Lower lobe of right lung (tissue), 2 donors: ENCODE measurements around the gene THBS1. TPM values are rescaled to one million over a fixed set of nuclear protein-coding genes. Genes with fewer than 3 reads are reported as not detected.

Experiments used
- ATAC-seq, 2 donors: fragments of 200-7000 bp; cut with Tn5 transposase; one replicate each; pipeline ENCODE4 v1.9.1; 2020 to 2022; ENCODE audit warnings: mild to moderate bottlenecking in 2 of 2, moderate library complexity in 2 of 2
- DNase-seq: peaks from one replicate; pipeline ENCODE4 v3.0.0-alpha.2; 2020
- H3K27ac ChIP-seq: fragments of 200-600 bp; one replicate; pipeline ENCODE4 v1.8.0; 2022
- H3K27me3 ChIP-seq: fragments of 200-600 bp; one replicate; pipeline ENCODE4 v1.8.0; 2022; ENCODE audit warnings: low read depth
- H3K36me3 ChIP-seq: fragments of 200-600 bp; one replicate; pipeline ENCODE4 v1.8.0; 2022; ENCODE audit warnings: mild to moderate bottlenecking
- H3K4me1 ChIP-seq: fragments of 200-600 bp; one replicate; pipeline ENCODE4 v1.8.0; 2022
- H3K4me3 ChIP-seq: fragments of 200-600 bp; one replicate; pipeline ENCODE4 v1.8.0; 2022; ENCODE audit warnings: mild to moderate bottlenecking
- H3K9me3 ChIP-seq: fragments of 200-600 bp; one replicate; pipeline ENCODE4 v1.8.0; 2022
- intact Hi-C: fragments of 100-400 bp; cut with DNase I; formaldehyde crosslinking; loops from one replicate; pipeline ENCODE4 v1.11.0; 2022
- total RNA-seq: library from RNA; stranded (reverse); fragmentation: NEBNext Ultra II Directional; extraction: Animal tissue kit (Norgen Biotek cat#: 25700); gene quantifications from one replicate; pipeline ENCODE4 v1.2.1, GENCODE V29; 2021
- TF ChIP-seq, protein P1 (sequence below): fragments of 200-600 bp; IDR thresholded peaks from one replicate; pipeline ENCODE4 v1.8.0; 2022; ENCODE audit warnings: antibody characterized with exemption, mild to moderate bottlenecking
- donor health status: DM: no; HTN: yes; CAD: no; lungs with severe emphysema.

THBS1 gene
- total RNA-seq, 1 donor from 2014 or later: 226 TPM

- Histone ChIP-seq H3K4me3 (no peak overlapping the region), H3K36me3 (no peaks in the 10 kb centered on the region), H3K27me3 (no peaks in the 10 kb centered on the region), H3K9me3 (peaks cover 2% of the 10 kb centered on the region), H3K27ac (no peak overlapping the region), H3K4me1 (no peaks in the 10 kb centered on the region)
- no peak for ATAC-seq
- DNase-seq: no peak
- TF ChIP-seq, protein P1, sequence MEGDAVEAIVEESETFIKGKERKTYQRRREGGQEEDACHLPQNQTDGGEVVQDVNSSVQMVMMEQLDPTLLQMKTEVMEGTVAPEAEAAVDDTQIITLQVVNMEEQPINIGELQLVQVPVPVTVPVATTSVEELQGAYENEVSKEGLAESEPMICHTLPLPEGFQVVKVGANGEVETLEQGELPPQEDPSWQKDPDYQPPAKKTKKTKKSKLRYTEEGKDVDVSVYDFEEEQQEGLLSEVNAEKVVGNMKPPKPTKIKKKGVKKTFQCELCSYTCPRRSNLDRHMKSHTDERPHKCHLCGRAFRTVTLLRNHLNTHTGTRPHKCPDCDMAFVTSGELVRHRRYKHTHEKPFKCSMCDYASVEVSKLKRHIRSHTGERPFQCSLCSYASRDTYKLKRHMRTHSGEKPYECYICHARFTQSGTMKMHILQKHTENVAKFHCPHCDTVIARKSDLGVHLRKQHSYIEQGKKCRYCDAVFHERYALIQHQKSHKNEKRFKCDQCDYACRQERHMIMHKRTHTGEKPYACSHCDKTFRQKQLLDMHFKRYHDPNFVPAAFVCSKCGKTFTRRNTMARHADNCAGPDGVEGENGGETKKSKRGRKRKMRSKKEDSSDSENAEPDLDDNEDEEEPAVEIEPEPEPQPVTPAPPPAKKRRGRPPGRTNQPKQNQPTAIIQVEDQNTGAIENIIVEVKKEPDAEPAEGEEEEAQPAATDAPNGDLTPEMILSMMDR: no peak
- intact Hi-C loops: no loop called here
These were observed 40.8 kb upstream of the THBS1 start for GRCh38 chr15:39539973-39540558.

GRCh38 chr15:39542385-39543065 is 38.4 kb upstream of the THBS1 start:
- no peak overlapping the region for H3K27ac ChIP-seq
- DNase-seq: no peak
- no peak for ATAC-seq
- H3K9me3 ChIP-seq: peaks cover 9% of the 10 kb centered on the region
- no peaks in the 10 kb centered on the region for H3K36me3 ChIP-seq
- H3K27me3 ChIP-seq: no peaks in the 10 kb centered on the region
- intact Hi-C loops: no loop called here
- TF ChIP-seq, protein P1: no peak
- no peaks in the 10 kb centered on the region for H3K4me1 ChIP-seq
- H3K4me3 ChIP-seq: no peak overlapping the region

GRCh38 chr15:39543651-39544050 is 37.2 kb upstream of the THBS1 start:
- Histone ChIP-seq H3K36me3 (no peaks in the 10 kb centered on the region), H3K4me3 (no peak overlapping the region), H3K9me3 (peaks cover 9% of the 10 kb centered on the region), H3K27ac (no peak overlapping the region), H3K27me3 (no peaks in the 10 kb centered on the region), H3K4me1 (no peaks in the 10 kb centered on the region)
- TF ChIP-seq, protein P1: no peak
- intact Hi-C loops: no loop called here
- no peak for ATAC-seq
- DNase-seq: no peak

DNA sequence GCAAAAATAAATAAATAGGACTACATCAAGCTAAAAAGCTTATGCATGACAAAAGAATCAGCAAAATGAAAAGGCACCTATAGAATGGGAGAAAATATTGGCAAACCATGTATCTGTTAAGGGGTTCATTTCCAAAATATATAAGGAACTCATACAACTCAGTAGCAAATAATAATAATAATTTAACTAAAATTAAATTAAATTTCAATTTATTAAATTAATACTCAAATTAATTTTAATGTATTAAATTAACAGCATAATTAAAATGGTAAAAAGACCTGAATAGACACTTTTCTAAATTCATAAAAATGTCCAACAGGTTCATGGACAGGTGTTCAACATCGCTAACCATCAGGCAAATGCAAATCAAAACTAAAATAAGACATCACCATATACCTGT is 34.0 kb upstream of the THBS1 start:
- Histone ChIP-seq H3K9me3 (peaks cover 9% of the 10 kb centered on the region), H3K36me3 (no peaks in the 10 kb centered on the region), H3K27me3 (no peaks in the 10 kb centered on the region), H3K4me3 (no peak overlapping the region), H3K4me1 (no peaks in the 10 kb centered on the region), H3K27ac (no peak overlapping the region)
- ATAC-seq (no peak), DNase-seq (no peak)
- TF ChIP-seq, protein P1: no peak
- intact Hi-C loops: no loop called here

- Histone ChIP-seq H3K27ac (no peak overlapping the region), H3K4me1 (no peaks in the 10 kb centered on the region), H3K36me3 (no peaks in the 10 kb centered on the region), H3K27me3 (no peaks in the 10 kb centered on the region), H3K9me3 (peaks cover 9% of the 10 kb centered on the region), H3K4me3 (no peak overlapping the region)
- intact Hi-C loops: no loop called here
- TF ChIP-seq, protein P1: no peak
- ATAC-seq (no peak), DNase-seq (no peak)
These were observed 32.3 kb upstream of the THBS1 start for GRCh38 chr15:39548561-39548960.
